HepG2 (cell line): ENCODE results near the gene LCORL. TPM values are rescaled to one million over a fixed set of nuclear protein-coding genes. Genes with fewer than 3 reads are reported as not detected.

Experiments
- ARHGAP35 ChIP-seq: sonication (generic); formaldehyde crosslinking; IDR thresholded peaks from 2 replicates; pipeline ENCODE4 v1.9.0; 2022; ENCODE audit warnings: mild to moderate bottlenecking, inconsistent platforms, moderate library complexity, missing genetic modification reagents, borderline replicate concordance
- ATF7-NPFF ChIP-seq: sonication (generic); formaldehyde crosslinking; IDR thresholded peaks from 2 replicates; pipeline ENCODE4 v1.8.1; 2023; ENCODE audit warnings: mild to moderate bottlenecking, low read depth, missing genetic modification reagents, moderate library complexity
- ATM ChIP-seq: fragments of 450-650 bp; IDR thresholded peaks from 2 replicates; pipeline ENCODE4 v1.7.1; 2017; ENCODE audit warnings: mild to moderate bottlenecking, borderline replicate concordance
- CEBPG ChIP-seq: IDR thresholded peaks from 2 replicates; pipeline ENCODE4 v1.6.1; 2016
- HDAC6 ChIP-seq: fragments of 200-600 bp; sonication (generic); IDR thresholded peaks from 2 replicates; pipeline ENCODE4 v1.7.0; 2017; ENCODE audit warnings: mild to moderate bottlenecking, antibody characterized with exemption, low read length, low read depth
- LBX2 ChIP-seq: sonication (generic); formaldehyde crosslinking; IDR thresholded peaks from 2 replicates; pipeline ENCODE4 v1.5.0; 2020; ENCODE audit warnings: missing genetic modification reagents, mild to moderate bottlenecking, borderline replicate concordance
- LCORL ChIP-seq, 2 experiments: fragments of 450-650 bp in 1 of 2; sonication (generic) in 1 of 2; formaldehyde crosslinking in 1 of 2; IDR thresholded peaks; 2 replicates each; pipeline versions ENCODE4 v1.5.0 to v1.6.1; 2017 to 2020; ENCODE audit warnings: antibody characterized with exemption in 1 of 2, missing genetic modification reagents in 1 of 2
- NR1H2 ChIP-seq: sonication (generic); formaldehyde crosslinking; IDR thresholded peaks from 2 replicates; pipeline ENCODE4 v1.8.1; 2022; ENCODE audit warnings: low read depth, missing genetic modification reagents, borderline replicate concordance
- RNF219 ChIP-seq: sonication (generic); formaldehyde crosslinking; IDR thresholded peaks from 2 replicates; pipeline ENCODE4 v1.5.0; 2020; ENCODE audit warnings: mild to moderate bottlenecking, missing genetic modification reagents
- U2AF2 ChIP-seq: fragments of 200-400 bp; formaldehyde crosslinking; IDR thresholded peaks from 2 replicates; pipeline ENCODE4 v1.6.1; 2017; ENCODE audit warnings: low read depth, mild to moderate bottlenecking, low read length
- ZBED4 ChIP-seq: sonication (generic); formaldehyde crosslinking; IDR thresholded peaks from 2 replicates; pipeline ENCODE4 v1.4.0; 2020; ENCODE audit warnings: missing genetic modification reagents, borderline replicate concordance
- ZNF281 ChIP-seq: sonication (generic); formaldehyde crosslinking; IDR thresholded peaks from 2 replicates; pipeline ENCODE4 v1.4.0; 2020; ENCODE audit warnings: missing genetic modification reagents, borderline replicate concordance
- ZNF343 ChIP-seq: sonication (generic); formaldehyde crosslinking; IDR thresholded peaks from 2 replicates; pipeline ENCODE4 v1.4.0; 2020; ENCODE audit warnings: mild to moderate bottlenecking, missing genetic modification reagents
- ZNF414 ChIP-seq: sonication (generic); formaldehyde crosslinking; IDR thresholded peaks from 2 replicates; pipeline ENCODE4 v1.5.0; 2020; ENCODE audit warnings: missing genetic modification reagents
- ZSCAN5A ChIP-seq: sonication (generic); formaldehyde crosslinking; IDR thresholded peaks from 2 replicates; pipeline ENCODE4 v1.8.0; 2022; ENCODE audit warnings: mild to moderate bottlenecking, missing genetic modification reagents, borderline replicate concordance
- polyA plus RNA-seq, 8 experiments: library from polyadenylated mRNA; depleted of rRNA in 3 of 8; stranded (reverse) in 7 of 8; unstranded in 1 of 8; fragments of >200 nt; fragmentation: Illumina TruSeq in 4 of 8; extraction: Trizol in 4 of 8; gene quantifications; 2 replicates each; pipeline versions ENCODE4 v1.2.1 to v1.2.3, GENCODE V29; 2011 to 2016; ENCODE audit warnings: low read depth in 4 of 8, missing spikeins in 1 of 8, mixed read lengths in 1 of 8; ENCODE audit not compliant: insufficient read depth in 1 of 8
- total RNA-seq, 5 experiments: library from RNA; depleted of rRNA; stranded (reverse); fragments of >200 nt; fragmentation: Illumina TruSeq; extraction: Trizol; gene quantifications; 2 replicates each; pipeline ENCODE4 v1.2.3, GENCODE V29; 2016; ENCODE audit warnings: low read depth in 1 of 5

LCORL gene
- total and polyA plus RNA-seq, 2 of the 13 experiments (the other 11 are each of a cell fraction or from before 2014, with no cell fraction given), result 5.3 to 14.5 TPM

- TF ChIP-seq LCORL (IDR thresholded peaks at IDR 0.05) (no peak), LCORL (CRISPR knock-in tag; IDR thresholded peaks at IDR 0.05) (no peak; the same call in 1 of the 2 replicates), HDAC6 (no peak), NR1H2 (CRISPR knock-in tag) (no peak), ZBED4 (no peak; the same call in 1 of the 2 replicates), U2AF2 (no peak), ZSCAN5A (peak; percentile 86; the same call in 1 of the 2 replicates), ZNF343 (CRISPR knock-in tag) (no peak), ZNF414 (CRISPR knock-in tag) (no peak), ZNF281 (CRISPR knock-in tag) (peak; percentile 49), CEBPG (CRISPR knock-in tag) (peak; percentile 8; the same call in 1 of the 2 replicates), LBX2 (CRISPR knock-in tag) (0 out of 2 replicates have a peak, but pooled peaks have one; percentile 87), ATM (no peak), RNF219 (no peak), ATF7-NPFF (CRISPR knock-in tag) (peak; percentile 97), ARHGAP35 (CRISPR knock-in tag) (0 out of 2 replicates have a peak, but pooled peaks have one; percentile 18)
Measured at GRCh38 chr4:17810260-17811077, 211.1 kb downstream of the LCORL start, which contains the start of the genes DCAF16 and NCAPG (continued).
